ENCODE data around the gene PAMR1. TPM values are rescaled to one million over a fixed set of nuclear protein-coding genes. Genes with fewer than 3 reads are reported as not detected.

The PAMR1 gene
- total RNA-seq, 1 experiment from 2014 or later, result 17.9 TPM

DNA sequence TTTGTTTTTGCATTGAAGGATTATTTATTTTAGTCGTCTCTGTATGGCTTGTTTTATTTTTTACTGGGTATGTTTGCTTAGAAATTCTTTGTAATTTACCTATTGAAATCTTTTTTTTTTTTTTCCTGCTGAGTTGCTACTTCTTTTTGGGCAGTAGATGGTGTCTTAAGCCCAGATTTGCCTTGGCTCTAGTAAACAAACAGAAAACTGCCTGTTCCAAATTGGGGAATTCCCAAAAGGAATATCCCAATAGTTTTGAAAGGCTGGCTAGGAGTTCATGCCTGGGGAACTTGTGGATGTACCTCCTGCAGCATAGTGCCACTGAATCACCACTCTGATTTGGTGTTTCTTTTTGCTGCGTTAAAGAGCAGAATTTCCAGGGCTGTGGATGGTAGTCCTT lies 17.7 kb downstream of the PAMR1 start:
- no peak overlapping the region for H3K4me3 Mint-ChIP-seq (ENCODE audit: unreplicated experiment)
- TF ChIP-seq, protein P1, sequence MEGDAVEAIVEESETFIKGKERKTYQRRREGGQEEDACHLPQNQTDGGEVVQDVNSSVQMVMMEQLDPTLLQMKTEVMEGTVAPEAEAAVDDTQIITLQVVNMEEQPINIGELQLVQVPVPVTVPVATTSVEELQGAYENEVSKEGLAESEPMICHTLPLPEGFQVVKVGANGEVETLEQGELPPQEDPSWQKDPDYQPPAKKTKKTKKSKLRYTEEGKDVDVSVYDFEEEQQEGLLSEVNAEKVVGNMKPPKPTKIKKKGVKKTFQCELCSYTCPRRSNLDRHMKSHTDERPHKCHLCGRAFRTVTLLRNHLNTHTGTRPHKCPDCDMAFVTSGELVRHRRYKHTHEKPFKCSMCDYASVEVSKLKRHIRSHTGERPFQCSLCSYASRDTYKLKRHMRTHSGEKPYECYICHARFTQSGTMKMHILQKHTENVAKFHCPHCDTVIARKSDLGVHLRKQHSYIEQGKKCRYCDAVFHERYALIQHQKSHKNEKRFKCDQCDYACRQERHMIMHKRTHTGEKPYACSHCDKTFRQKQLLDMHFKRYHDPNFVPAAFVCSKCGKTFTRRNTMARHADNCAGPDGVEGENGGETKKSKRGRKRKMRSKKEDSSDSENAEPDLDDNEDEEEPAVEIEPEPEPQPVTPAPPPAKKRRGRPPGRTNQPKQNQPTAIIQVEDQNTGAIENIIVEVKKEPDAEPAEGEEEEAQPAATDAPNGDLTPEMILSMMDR (IDR thresholded peaks at IDR 0.05; ENCODE audit: insufficient read depth in 1 of 2, low read depth in 1 of 2, low read length in 1 of 2, severe bottlenecking in 1 of 2, unreplicated experiment in 1 of 2), result no peak
- H3K36me3 Mint-ChIP-seq (ENCODE audit: insufficient read depth, unreplicated experiment), result no peaks in the 10 kb centered on the region
- ChIA-PET CTCF (interaction anchor here (0.7 kb wide), 2 partner anchors 112 to 670 kb away, joined by 4 to 7 read pairs; no protein-coding TSS in a partner anchor), POLR2A (no interaction called here)
- peaks cover 29% of the 10 kb centered on the region for H3K9me3 Mint-ChIP-seq (ENCODE audit: unreplicated experiment)
- intact Hi-C loops (cut with micrococcal nuclease; ENCODE audit: unreplicated experiment), result no loop called here
- peaks cover 3% of the 10 kb centered on the region for H3K27me3 Mint-ChIP-seq (ENCODE audit: insufficient read depth, unreplicated experiment)
- H3K4me1 Mint-ChIP-seq (ENCODE audit: low read depth, unreplicated experiment), result no peaks in the 10 kb centered on the region
- no peak overlapping the region for H3K4me3 ChIP-seq (ENCODE audit: low read depth, low read length)
- H3K9me3 ChIP-seq, result peaks cover 4% of the 10 kb centered on the region
- H3K27me3 ChIP-seq (replicated peaks; ENCODE audit: control insufficient read depth, insufficient read depth, low read length), result no peaks in the 10 kb centered on the region
- no peak overlapping the region for H3K27ac Mint-ChIP-seq (ENCODE audit: unreplicated experiment)
- no TSS peak for BruUV-seq (replicated peaks)
- no peak for DNase-seq
- H3K4me1 ChIP-seq, result no peaks in the 10 kb centered on the region
- H3K36me3 ChIP-seq (ENCODE audit: control insufficient read depth, insufficient read depth, low read length), result no peaks in the 10 kb centered on the region

DNA sequence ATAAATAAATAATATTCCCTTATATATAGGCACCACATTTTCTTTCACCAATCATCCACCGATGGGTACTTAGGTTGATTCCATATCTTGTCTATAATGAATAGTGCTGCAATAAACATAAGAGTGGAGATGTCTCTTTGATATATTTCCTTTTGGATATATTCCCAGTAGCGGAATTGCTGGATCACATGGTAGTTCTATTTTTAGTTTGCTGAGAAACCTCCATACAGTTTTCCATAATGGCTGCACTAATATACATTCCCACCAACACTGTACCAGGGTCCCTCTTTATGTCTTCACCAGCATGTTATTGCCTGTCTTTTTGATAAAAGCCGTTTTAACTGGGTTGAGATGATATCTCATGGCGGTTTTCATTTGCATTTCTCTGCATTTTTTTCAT lies 23.6 kb downstream of the PAMR1 start:
- CTCF ChIA-PET, result no interaction called here
- intact Hi-C loops (cut with micrococcal nuclease; ENCODE audit: unreplicated experiment), result no loop called here

DNA sequence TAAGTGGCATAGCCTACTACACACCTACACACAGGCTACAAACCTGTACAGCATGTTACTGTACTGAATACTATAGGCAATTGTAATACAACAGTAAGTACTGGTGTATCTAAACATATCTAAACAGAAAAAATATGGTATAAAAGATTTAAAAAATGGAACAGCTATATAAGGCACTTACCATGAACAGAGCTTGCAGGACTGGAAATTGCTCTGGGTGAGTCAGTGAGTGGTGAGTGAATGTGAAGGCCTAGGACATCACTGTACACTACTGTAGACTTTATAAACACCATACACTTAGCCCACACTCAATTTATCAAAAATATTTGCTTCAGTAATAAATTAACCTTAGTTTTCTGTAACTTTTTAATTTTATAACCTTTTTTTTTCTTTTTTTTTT lies 24.7 kb downstream of the PAMR1 start:
- Histone ChIP-seq H3K9me3 (no peaks in the 10 kb centered on the region), H3K4me3 (ENCODE audit: low read depth, low read length) (no peak overlapping the region), H3K27me3 (replicated peaks; ENCODE audit: control insufficient read depth, insufficient read depth, low read length) (no peaks in the 10 kb centered on the region), H3K4me1 (no peaks in the 10 kb centered on the region), H3K36me3 (ENCODE audit: control insufficient read depth, insufficient read depth, low read length) (no peaks in the 10 kb centered on the region)
- POLR2A ChIA-PET, result interaction anchor here (0.5 kb wide), 1 partner anchor 1222 kb away, joined by 3 read pairs; no protein-coding TSS in a partner anchor
- no TSS peak for BruUV-seq (replicated peaks)
- no peaks in the 10 kb centered on the region for H3K36me3 Mint-ChIP-seq (ENCODE audit: insufficient read depth, unreplicated experiment)
- peaks cover 16% of the 10 kb centered on the region for H3K9me3 Mint-ChIP-seq (ENCODE audit: unreplicated experiment)
- peaks cover 3% of the 10 kb centered on the region for H3K27me3 Mint-ChIP-seq (ENCODE audit: insufficient read depth, unreplicated experiment)
- no peak for DNase-seq
- H3K4me1 Mint-ChIP-seq (ENCODE audit: low read depth, unreplicated experiment), result no peaks in the 10 kb centered on the region
- CTCF ChIA-PET, result interaction anchor here (0.7 kb wide), 1 partner anchor 20 kb away, joined by 3 read pairs; no protein-coding TSS in a partner anchor
- no peak overlapping the region for H3K27ac Mint-ChIP-seq (ENCODE audit: unreplicated experiment)
- TF ChIP-seq, protein P1 (IDR thresholded peaks at IDR 0.05; ENCODE audit: insufficient read depth in 1 of 2, low read depth in 1 of 2, low read length in 1 of 2, severe bottlenecking in 1 of 2, unreplicated experiment in 1 of 2), result no peak
- intact Hi-C loops (cut with micrococcal nuclease; ENCODE audit: unreplicated experiment), result no loop called here
- no peak overlapping the region for H3K4me3 Mint-ChIP-seq (ENCODE audit: unreplicated experiment)

More for the DNA sequence above, 23.6 kb downstream of the PAMR1 start:
- POLR2A ChIA-PET, result interaction anchor here (0.5 kb wide), 1 partner anchor 752 kb away, joined by 3 read pairs; no protein-coding TSS in a partner anchor
- no peak overlapping the region for H3K4me3 Mint-ChIP-seq (ENCODE audit: unreplicated experiment)
- DNase-seq, result no peak
- no peaks in the 10 kb centered on the region for H3K36me3 Mint-ChIP-seq (ENCODE audit: insufficient read depth, unreplicated experiment)
- H3K4me3 ChIP-seq (ENCODE audit: low read depth, low read length), result no peak overlapping the region
- no peaks in the 10 kb centered on the region for H3K4me1 Mint-ChIP-seq (ENCODE audit: low read depth, unreplicated experiment)
- no TSS peak for BruUV-seq (replicated peaks)
- TF ChIP-seq, protein P1 (IDR thresholded peaks at IDR 0.05; ENCODE audit: insufficient read depth in 1 of 2, low read depth in 1 of 2, low read length in 1 of 2, severe bottlenecking in 1 of 2, unreplicated experiment in 1 of 2), result no peak
- no peaks in the 10 kb centered on the region for H3K4me1 ChIP-seq
- H3K36me3 ChIP-seq (ENCODE audit: control insufficient read depth, insufficient read depth, low read length), result no peaks in the 10 kb centered on the region
- no peaks in the 10 kb centered on the region for H3K27me3 ChIP-seq (replicated peaks; ENCODE audit: control insufficient read depth, insufficient read depth, low read length)
- H3K9me3 Mint-ChIP-seq (ENCODE audit: unreplicated experiment), result peaks cover 26% of the 10 kb centered on the region
- peaks cover 3% of the 10 kb centered on the region for H3K27me3 Mint-ChIP-seq (ENCODE audit: insufficient read depth, unreplicated experiment)
- H3K9me3 ChIP-seq, result no peaks in the 10 kb centered on the region
- H3K27ac Mint-ChIP-seq (ENCODE audit: unreplicated experiment), result no peak overlapping the region

Data from Caco-2 (cell line).